CD14-positive monocyte (primary cell): Measurements from ENCODE around the gene SCYL1. TPM values are rescaled to one million over a fixed set of nuclear protein-coding genes. Genes with fewer than 3 reads are reported as not detected.
"Not testable (repeated sequence)": the region's sequence is repeated elsewhere in the genome, so short reads cannot be mapped to it uniquely, and the experiment has no call there.

Source experiments
- DNase-seq, 3 donors: peaks; one replicate each; pipeline ENCODE4 v3.0.0-alpha.2; 2011 to 2022
- H2AFZ ChIP-seq: 2 replicates; pipeline ENCODE4 v1.6.0; 2012; ENCODE audit warnings: mild to moderate bottlenecking, low read depth, low read length, inconsistent platforms; ENCODE audit not compliant: insufficient read depth, poor library complexity, severe bottlenecking
- H3K27ac ChIP-seq, 2 donors: 1 replicate in 1 of 2; 2 replicates in 1 of 2; pipeline ENCODE4 v1.5.1; 2012 to 2013; ENCODE audit warnings: low read length in 2 of 2, control low read depth in 1 of 2, inconsistent platforms in 1 of 2, low read depth in 1 of 2, mild to moderate bottlenecking in 1 of 2
- H3K27me3 ChIP-seq, 2 donors: one replicate each; pipeline versions ENCODE4 v1.6.0 to v1.6.1; 2011 to 2013; ENCODE audit warnings: low read length in 2 of 2; ENCODE audit not compliant: control insufficient read depth in 2 of 2, insufficient read depth in 2 of 2
- H3K36me3 ChIP-seq, 2 donors: replicated peaks in 1 of 2; 1 replicate in 1 of 2; 2 replicates in 1 of 2; pipeline versions ENCODE4 v1.5.1 to v1.6.1; 2012 to 2013; ENCODE audit warnings: low read length in 2 of 2, control low read depth in 1 of 2, inconsistent platforms in 1 of 2, mild to moderate bottlenecking in 1 of 2; ENCODE audit not compliant: insufficient read depth in 2 of 2, control insufficient read depth in 1 of 2
- H3K4me1 ChIP-seq, 2 donors: 1 replicate in 1 of 2; 2 replicates in 1 of 2; pipeline versions ENCODE4 v1.5.1 to v1.6.1; 2012 to 2013; ENCODE audit warnings: low read length in 2 of 2, control low read depth in 1 of 2, inconsistent platforms in 1 of 2, mild to moderate bottlenecking in 1 of 2, moderate library complexity in 1 of 2; ENCODE audit not compliant: insufficient read depth in 2 of 2, control insufficient read depth in 1 of 2
- H3K4me2 ChIP-seq: replicated peaks from 2 replicates; pipeline ENCODE3; 2012; ENCODE audit warnings: low read length, moderate library complexity, mild to moderate bottlenecking; ENCODE audit not compliant: poor library complexity, severe bottlenecking; ENCODE audit errors: extremely low read depth
- H3K4me3 ChIP-seq, 3 experiments: fragments of 200-600 bp in 1 of 3; sonication (generic) in 1 of 3; replicated peaks in 1 of 3; 1 replicate in 2 of 3; 2 replicates in 1 of 3; pipeline ENCODE4 v1.5.1; 2011 to 2013; ENCODE audit warnings: low read length in 3 of 3, mild to moderate bottlenecking in 3 of 3, control low read depth in 2 of 3, low read depth in 2 of 3, inconsistent platforms in 1 of 3, moderate library complexity in 1 of 3
- H3K79me2 ChIP-seq: 2 replicates; pipeline ENCODE4 v1.6.0; 2012; ENCODE audit warnings: mild to moderate bottlenecking, control low read depth, inconsistent platforms, low read length, moderate library complexity; ENCODE audit not compliant: insufficient read depth
- H3K9ac ChIP-seq: 2 replicates; pipeline ENCODE4 v1.6.0; 2017; ENCODE audit warnings: low read length, mild to moderate bottlenecking; ENCODE audit not compliant: insufficient read depth, poor library complexity, severe bottlenecking
- H3K9me3 ChIP-seq, 2 donors: replicated peaks in 1 of 2; 1 replicate in 1 of 2; 2 replicates in 1 of 2; pipeline versions ENCODE4 v1.5.1 to v1.6.1; 2012 to 2013; ENCODE audit warnings: low read length in 2 of 2, control low read depth in 1 of 2; ENCODE audit not compliant: control insufficient read depth in 1 of 2, insufficient read depth in 1 of 2
- H4K20me1 ChIP-seq: 2 replicates; pipeline ENCODE4 v1.6.0; 2012; ENCODE audit warnings: mild to moderate bottlenecking, low read length, control low read depth, moderate library complexity; ENCODE audit not compliant: insufficient read depth
- H3K27ac Mint-ChIP-seq, 7 donors: one replicate each; pipeline ENCODE4 v1.8.0; 2020; ENCODE audit warnings: mild to moderate bottlenecking in 7 of 7, mixed read lengths in 7 of 7, moderate library complexity in 6 of 7, inconsistent platforms in 2 of 7
- H3K27me3 Mint-ChIP-seq, 3 donors: one replicate each; pipeline ENCODE4 v1.8.0; 2021 to 2022; ENCODE audit warnings: low read depth in 3 of 3, mild to moderate bottlenecking in 3 of 3, mixed read lengths in 3 of 3, moderate library complexity in 3 of 3, inconsistent platforms in 1 of 3
- H3K36me3 Mint-ChIP-seq, 2 donors: one replicate each; pipeline ENCODE4 v1.8.0; 2020; ENCODE audit warnings: mixed read lengths in 2 of 2, inconsistent platforms in 1 of 2, mild to moderate bottlenecking in 1 of 2
- H3K4me1 Mint-ChIP-seq: one replicate; pipeline ENCODE4 v1.8.0; 2020; ENCODE audit warnings: mild to moderate bottlenecking, mixed read lengths
- H3K4me3 Mint-ChIP-seq, 2 donors: one replicate each; pipeline ENCODE4 v1.8.0; 2020; ENCODE audit warnings: mild to moderate bottlenecking in 2 of 2, mixed read lengths in 2 of 2, moderate library complexity in 1 of 2
- H3K9me3 Mint-ChIP-seq, 7 donors: one replicate each; pipeline ENCODE4 v1.8.0; 2020 to 2022; ENCODE audit warnings: mixed read lengths in 7 of 7, mild to moderate bottlenecking in 6 of 7, moderate library complexity in 6 of 7, inconsistent platforms in 2 of 7
- CTCF ChIP-seq: fragments of 200-600 bp; IDR thresholded peaks from one replicate; pipeline ENCODE4 v1.8.0; 2022; ENCODE audit warnings: antibody characterized with exemption, mild to moderate bottlenecking
- WGBS: methylation state at CpG from one replicate; pipeline ENCODE4 v1.1.5; 2013; ENCODE audit warnings: missing lambda C conversion rate; ENCODE audit not compliant: insufficient coverage; 5-methylcytosine and 5-hydroxymethylcytosine counted together
- intact Hi-C, 2 donors: fragments of 100-400 bp; cut with micrococcal nuclease; formaldehyde crosslinking; loops; one replicate each; pipeline versions ENCODE4 v1.15.0 to v1.15.1; 2023
- polyA plus RNA-seq, 3 donors: library from polyadenylated mRNA; depleted of rRNA in 1 of 3; unstranded in 2 of 3; stranded (reverse) in 1 of 3; fragments of 300-500 nt in 2 of 3; fragments of >200 nt in 1 of 3; fragmentation: Illumina TruSeq in 2 of 3; gene quantifications; 1 replicate in 2 of 3; 2 replicates in 1 of 3; pipeline ENCODE4 v1.2.3, GENCODE V29; 2012 to 2021

The SCYL1 gene
- polyA plus RNA-seq, 3 donors, result 18.6 to 71.6 (median 29.7) TPM

- no peak for TF ChIP-seq CTCF
- Histone ChIP-seq H3K79me2 (no peaks in the 10 kb centered on the region), H2AFZ (peak overlapping the region; percentile 41), H3K9me3 (no peaks in the 10 kb centered on the region), H3K4me2 (no peak overlapping the region), H3K27me3 (no peaks in the 10 kb centered on the region), H3K4me1 (no peaks in the 10 kb centered on the region), H3K36me3 (no peaks in the 10 kb centered on the region), H3K9ac (no peak overlapping the region), H3K27ac (no peak overlapping the region), H3K4me3 (no peak overlapping the region), H4K20me1 (no peaks in the 10 kb centered on the region)
- Mint-ChIP-seq H3K4me3 (peak overlapping the region in 1 of 2 donors; percentile 11), H3K9me3 (peaks cover 0 to 1% (median 0%) of the 10 kb centered on the region in 7 donors), H3K4me1 (peaks cover 4% of the 10 kb centered on the region), H3K27ac (peak overlapping the region in 2 of 7 donors; percentile 5 to 25), H3K36me3 (no peaks in the 10 kb centered on the region), H3K27me3 (peaks cover 2 to 11% (median 7%) of the 10 kb centered on the region in 3 donors)
- no peak for DNase-seq
- intact Hi-C loops, result loop anchor here in 1 of 2 donors (5.0 kb wide), 1 partner anchor 144 kb away; no protein-coding TSS in a partner anchor
- WGBS, result 85% methylated on average over 5 of the region's 5 CpGs
Observed at GRCh38 chr11:65516135-65516968, 8.5 kb upstream of the SCYL1 start.

GRCh38 chr11:65518941-65519549 is 5.8 kb upstream of the SCYL1 start:
- not testable (repeated sequence) for H3K4me3 Mint-ChIP-seq, H3K27ac ChIP-seq, DNase-seq, H2AFZ ChIP-seq, H3K36me3 Mint-ChIP-seq, H3K4me3 ChIP-seq, H4K20me1 ChIP-seq, H3K36me3 ChIP-seq, H3K27me3 Mint-ChIP-seq, H3K27ac Mint-ChIP-seq, H3K79me2 ChIP-seq, H3K4me2 ChIP-seq, H3K9me3 Mint-ChIP-seq, H3K27me3 ChIP-seq, H3K9ac ChIP-seq, H3K9me3 ChIP-seq
- intact Hi-C loops, result loop anchor here in 1 of 2 donors (5.0 kb wide), 1 partner anchor 147 kb away; no protein-coding TSS in a partner anchor
- WGBS, result 100% methylated on average over 1 of the region's 8 CpGs
- peaks cover 19 to 21% of the 10 kb centered on the region in 2 donors for H3K4me1 ChIP-seq
- H3K4me1 Mint-ChIP-seq, result peaks cover 28% of the 10 kb centered on the region

GRCh38 chr11:65521777-65522521 is 2.9 kb upstream of the SCYL1 start:
- not testable (repeated sequence) for DNase-seq, H3K27ac Mint-ChIP-seq, H3K36me3 ChIP-seq

More at GRCh38 chr11:65521777-65522521, 2.9 kb upstream of the SCYL1 start:
- Histone ChIP-seq H3K4me1 (peaks cover 38 to 44% of the 10 kb centered on the region in 2 donors), H3K79me2 (peaks cover 19% of the 10 kb centered on the region), H4K20me1 (peaks cover 17% of the 10 kb centered on the region)
- H3K9me3 ChIP-seq, H3K4me3 ChIP-seq, intact Hi-C loops, H3K27me3 ChIP-seq, H3K9me3 Mint-ChIP-seq, H2AFZ ChIP-seq, H3K4me2 ChIP-seq, H3K9ac ChIP-seq, H3K27me3 Mint-ChIP-seq, H3K27ac ChIP-seq, H3K4me3 Mint-ChIP-seq: not testable (repeated sequence)
- Mint-ChIP-seq H3K4me1 (peaks cover 40% of the 10 kb centered on the region), H3K36me3 (peaks cover 6 to 11% of the 10 kb centered on the region in 2 donors)
- 100% methylated on average over 1 of the region's 20 CpGs for WGBS
